ENCODE measurements around the gene OGDH.

GRCh38 chr7:44716205-44716604 lies 109.8 kb downstream of the OGDH start:
- TF ChIP-seq EGR1 (IDR thresholded peaks at IDR 0.05) (no peak), TAF1 (IDR thresholded peaks at IDR 0.05; ENCODE audit: low read depth) (no peak), RAD21 (IDR thresholded peaks at IDR 0.05; ENCODE audit: low read depth) (no peak), CREB1 (IDR thresholded peaks at IDR 0.05; ENCODE audit: low read depth) (no peak), TEAD4 (IDR thresholded peaks at IDR 0.05) (no peak)
